Gastroesophageal sphincter (tissue), 3 donors: ENCODE measurements around the gene CD6.

Experiments
- CTCF ChIP-seq, 4 experiments: fragments of 200-600 bp in 2 of 4; fragments of 450-650 bp in 2 of 4; sonication (generic) in 1 of 4; IDR thresholded peaks; one replicate each; pipeline ENCODE4 v1.5.1; 2017 to 2019; ENCODE audit warnings: antibody characterized with exemption in 4 of 4, mild to moderate bottlenecking in 2 of 4, moderate library complexity in 2 of 4
- EP300 ChIP-seq: sonication (generic); formaldehyde crosslinking; IDR thresholded peaks from one replicate; pipeline ENCODE4 v1.6.1; 2017; ENCODE audit warnings: antibody characterized with exemption, mild to moderate bottlenecking
- POLR2A ChIP-seq, 2 donors: fragments of 450-650 bp; IDR thresholded peaks; one replicate each; pipeline ENCODE4 v1.6.1; 2017; ENCODE audit warnings: antibody characterized with exemption in 2 of 2, mild to moderate bottlenecking in 2 of 2, moderate library complexity in 1 of 2
- POLR2AphosphoS5 ChIP-seq: sonication (generic); formaldehyde crosslinking; IDR thresholded peaks from one replicate; pipeline ENCODE4 v1.6.1; 2017; ENCODE audit warnings: antibody characterized with exemption

DNA sequence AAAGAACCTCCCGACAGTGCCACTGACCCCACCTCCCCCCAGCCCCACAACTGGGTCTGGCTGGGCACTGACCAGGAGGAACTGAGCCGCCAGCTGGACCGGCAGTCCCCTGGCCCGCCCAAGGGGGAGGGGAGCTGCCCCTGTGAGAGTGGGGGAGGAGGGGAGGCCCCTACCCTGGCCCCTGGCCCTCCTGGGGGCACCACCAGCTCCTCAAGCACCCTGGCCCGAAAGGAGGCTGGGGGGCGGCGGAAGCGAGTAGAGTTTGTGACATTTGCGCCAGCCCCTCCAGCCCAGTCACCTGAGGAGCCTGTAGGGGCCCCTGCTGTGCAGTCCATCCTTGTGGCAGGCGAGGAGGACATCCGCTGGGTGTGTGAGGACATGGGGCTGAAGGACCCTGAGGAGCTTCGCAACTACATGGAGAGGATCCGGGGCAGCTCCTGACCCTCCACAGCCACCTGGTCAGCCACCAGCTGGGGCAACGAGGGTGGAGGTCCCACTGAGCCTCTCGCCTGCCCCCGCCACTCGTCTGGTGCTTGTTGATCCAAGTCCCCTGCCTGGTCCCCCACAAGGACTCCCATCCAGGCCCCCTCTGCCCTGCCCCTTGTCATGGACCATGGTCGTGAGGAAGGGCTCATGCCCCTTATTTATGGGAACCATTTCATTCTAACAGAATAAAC, 34.9 kb upstream of the CD6 start:
- TF ChIP-seq CTCF (IDR thresholded peaks at IDR 0.05) (no peak), EP300 (no peak), POLR2AphosphoS5 (no peak), POLR2A (IDR thresholded peaks at IDR 0.05) (no peak)
